ELR (cell line): ENCODE data around the gene RHBDL1.

Experiments used
- DNase-seq: peaks from one replicate; pipeline ENCODE4 v3.0.0-alpha.2; 2015; ENCODE audit warnings: low read depth

The RHBDL1 gene

GRCh38 chr16:637081-638018, 38.1 kb upstream of the RHBDL1 start:
- DNase-seq, result peak; percentile 87

- no peak for DNase-seq
Observed at GRCh38 chr16:638034-638543, 37.4 kb upstream of the RHBDL1 start.

DNA sequence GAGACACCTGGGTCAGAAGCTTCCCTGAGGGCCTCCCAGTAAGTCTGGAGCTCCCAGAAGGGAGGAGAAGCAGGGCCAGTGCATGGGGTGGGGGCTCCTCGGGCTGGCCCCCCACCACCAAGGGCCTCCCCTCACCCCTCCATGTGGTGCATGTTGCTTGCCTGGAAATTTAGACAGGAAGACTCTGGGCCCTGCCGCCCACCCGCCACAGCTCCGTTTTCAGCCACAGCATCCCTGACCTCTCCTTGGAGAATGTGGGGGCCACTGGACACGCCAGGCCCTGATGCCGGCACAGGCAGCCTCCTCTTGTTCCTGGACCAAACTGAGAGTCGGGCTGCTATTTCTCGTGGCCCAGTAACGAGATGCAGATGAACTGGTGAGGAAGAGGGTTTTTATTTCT, 36.6 kb upstream of the RHBDL1 start:
- DNase-seq, result no peak

DNA sequence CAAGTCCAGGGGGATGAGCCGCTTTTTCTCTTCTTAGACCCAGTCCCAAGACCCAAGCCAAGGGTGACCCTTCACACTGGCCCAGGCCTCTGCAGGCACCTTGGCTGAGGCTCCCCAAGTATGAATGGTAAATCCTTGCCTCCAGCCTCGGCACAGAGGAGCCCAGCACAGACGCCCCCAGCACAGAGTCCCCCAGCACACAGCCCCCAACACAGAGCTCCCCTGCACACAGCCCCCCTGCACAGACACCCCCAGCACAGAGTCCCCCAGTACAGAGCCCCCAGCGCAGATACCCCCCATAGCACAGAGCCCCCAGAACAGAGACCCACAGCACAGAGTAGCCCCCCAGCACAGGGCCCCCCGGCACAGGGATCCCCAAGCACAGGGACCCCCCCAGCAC, 34.9 kb upstream of the RHBDL1 start:
- DNase-seq, result no peak

GRCh38 chr16:641326-642188, 33.9 kb upstream of the RHBDL1 start, which contains the start of gene MCRIP2:
MCRIP2 (plus strand) TSS chr16:641828; CDS start chr16:641992, 164 bp downstream.
- DNase-seq, result peak; percentile 82

DNA sequence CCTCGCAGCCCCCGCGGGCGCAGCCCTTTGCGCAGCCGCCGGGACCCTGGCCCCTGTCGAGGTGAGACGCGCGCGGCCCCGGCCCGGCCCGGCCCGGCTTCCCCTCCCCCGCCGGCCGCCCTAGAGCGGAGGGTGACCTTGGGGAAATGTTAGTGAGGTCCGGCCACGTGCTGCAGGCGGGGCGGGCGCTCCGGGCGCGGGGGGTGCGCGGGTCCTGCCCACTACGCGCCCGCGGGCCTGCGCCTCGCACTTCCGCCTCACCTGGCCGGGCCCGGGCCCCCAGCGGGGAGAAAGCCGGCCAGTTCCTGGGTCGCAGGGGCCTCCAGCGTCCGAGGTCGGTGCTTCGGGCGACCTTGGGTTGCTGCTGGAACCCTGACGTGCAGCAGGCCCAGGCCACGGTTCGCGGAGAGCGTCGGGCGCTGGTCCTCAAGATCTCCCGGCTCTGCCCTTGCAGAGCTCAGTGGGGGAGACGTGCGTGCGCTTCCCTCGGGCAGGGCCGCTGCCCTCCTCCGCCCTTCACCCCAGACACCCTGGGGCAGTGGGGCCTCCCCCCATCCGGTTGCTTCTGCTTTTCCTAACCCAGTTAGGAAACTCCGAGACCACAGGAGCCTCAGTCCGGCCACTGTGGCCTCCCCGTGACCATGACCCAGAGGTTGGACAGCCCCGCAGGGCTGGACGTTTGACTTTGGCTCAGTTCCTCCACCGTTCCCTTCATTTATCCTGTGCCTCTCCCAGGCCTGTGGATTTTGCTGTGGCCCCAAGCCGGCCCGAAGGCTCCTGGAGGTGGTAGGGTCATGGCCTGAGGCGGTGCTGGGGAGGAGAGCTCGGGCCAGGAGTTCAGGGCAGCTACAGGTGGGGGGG, 33.1 kb upstream of the RHBDL1 start:
- DNase-seq, result peak; percentile 42

GRCh38 chr16:643050-643368, 32.5 kb upstream of the RHBDL1 start:
- no peak for DNase-seq

GRCh38 chr16:644556-644955, 30.9 kb upstream of the RHBDL1 start:
- no peak for DNase-seq

GRCh38 chr16:645852-646678, 29.4 kb upstream of the RHBDL1 start:
- no peak for DNase-seq

DNA sequence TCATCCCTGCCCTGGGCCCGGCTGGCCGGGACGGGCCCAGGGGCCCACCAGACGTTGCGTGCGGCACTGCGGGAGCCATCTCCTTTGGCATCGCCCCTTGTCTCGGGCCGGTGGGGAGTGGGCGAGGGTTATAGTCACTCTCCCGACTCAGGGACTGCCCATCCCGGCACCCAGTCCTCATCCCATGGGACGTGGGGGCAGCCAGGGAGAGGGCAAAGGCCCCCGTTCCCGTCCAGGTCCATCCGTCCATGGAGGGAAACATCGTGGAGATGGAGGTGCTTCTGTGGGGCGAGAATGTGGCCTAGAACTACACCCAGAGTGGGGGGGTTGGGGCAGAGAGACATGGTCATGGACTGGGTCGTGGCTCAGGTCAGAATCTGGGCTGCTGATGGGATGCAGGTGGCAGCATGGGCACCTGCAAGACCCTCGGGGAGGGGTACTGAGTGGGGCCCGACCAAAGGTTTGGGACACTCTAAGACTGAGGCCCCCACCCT, 28.7 kb upstream of the RHBDL1 start:
- DNase-seq, result no peak

DNA sequence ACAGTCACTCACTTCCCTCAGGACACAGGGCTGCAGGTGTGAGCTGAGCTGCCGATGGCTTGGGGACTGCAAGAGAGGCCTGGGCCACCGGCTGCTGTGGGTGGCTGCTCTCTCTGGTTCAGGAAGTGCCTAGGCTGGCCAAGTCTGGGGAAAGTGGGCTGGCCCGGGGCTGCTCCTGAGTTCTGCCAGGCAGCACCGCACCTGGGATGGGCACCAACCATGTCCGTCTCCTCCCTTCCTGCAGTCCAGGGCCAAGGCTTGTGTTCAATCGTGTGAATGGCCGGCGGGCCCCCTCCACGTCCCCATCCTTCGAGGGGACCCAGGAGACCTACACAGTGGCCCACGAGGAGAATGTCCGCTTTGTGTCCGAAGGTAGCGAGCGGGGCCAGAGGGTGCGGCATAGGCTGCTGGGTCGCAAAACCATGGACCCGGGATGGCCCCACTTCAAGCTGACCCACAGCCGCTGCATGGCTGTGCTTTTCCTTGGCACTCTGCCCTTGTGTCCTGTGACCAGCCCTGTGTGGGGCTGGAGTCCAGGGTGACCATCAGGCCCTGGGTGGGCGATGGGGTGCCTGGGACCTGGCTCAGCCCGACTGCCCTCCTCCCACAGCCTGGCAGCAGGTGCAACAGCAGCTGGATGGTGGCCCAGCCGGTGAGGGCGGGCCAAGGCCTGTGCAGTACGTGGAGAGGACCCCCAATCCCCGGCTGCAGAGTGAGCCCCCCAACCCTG, 28.1 kb upstream of the RHBDL1 start:
- no peak for DNase-seq

DNA sequence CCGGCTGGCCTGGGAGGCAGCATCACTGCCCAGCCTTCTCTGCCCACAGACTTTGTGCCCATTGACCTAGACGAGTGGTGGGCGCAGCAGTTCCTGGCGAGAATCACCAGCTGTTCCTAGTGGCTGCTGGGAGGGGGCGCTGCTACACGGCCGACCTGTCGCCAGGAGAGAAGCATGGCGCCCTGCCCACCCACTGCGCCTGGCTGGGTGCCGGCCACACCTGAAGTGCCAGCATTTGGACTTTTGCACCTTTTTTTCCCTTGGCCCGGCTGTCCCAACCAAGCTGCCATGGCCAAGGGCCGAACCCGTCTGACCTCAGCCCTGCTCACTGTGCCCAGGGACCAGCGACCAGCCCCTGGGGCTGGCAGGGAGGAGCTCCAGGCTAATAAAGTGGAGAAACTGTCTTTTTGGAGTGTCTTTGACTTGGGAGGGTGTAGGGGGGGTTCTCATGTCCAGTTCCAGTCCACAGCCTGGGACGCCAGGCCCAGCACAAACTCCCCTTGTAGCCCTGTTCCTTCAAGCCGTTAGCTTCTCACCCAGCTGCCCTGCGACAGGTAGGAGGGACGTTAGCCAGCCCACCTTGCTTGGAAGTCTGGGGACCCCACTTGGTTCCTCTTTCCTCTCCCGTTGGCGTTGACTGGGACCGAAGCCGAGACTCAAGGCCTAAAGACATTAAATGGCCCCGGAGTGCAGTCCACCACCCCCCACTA, 27.2 kb upstream of the RHBDL1 start:
- DNase-seq, result peak; percentile 38

- DNase-seq, result peak; percentile 92
Observed at GRCh38 chr16:648781-649589, 26.5 kb upstream of the RHBDL1 start, which contains the start of gene WDR90. WDR90 (plus strand) TSS chr16:649365; CDS start chr16:649417, 52 bp downstream.

DNA sequence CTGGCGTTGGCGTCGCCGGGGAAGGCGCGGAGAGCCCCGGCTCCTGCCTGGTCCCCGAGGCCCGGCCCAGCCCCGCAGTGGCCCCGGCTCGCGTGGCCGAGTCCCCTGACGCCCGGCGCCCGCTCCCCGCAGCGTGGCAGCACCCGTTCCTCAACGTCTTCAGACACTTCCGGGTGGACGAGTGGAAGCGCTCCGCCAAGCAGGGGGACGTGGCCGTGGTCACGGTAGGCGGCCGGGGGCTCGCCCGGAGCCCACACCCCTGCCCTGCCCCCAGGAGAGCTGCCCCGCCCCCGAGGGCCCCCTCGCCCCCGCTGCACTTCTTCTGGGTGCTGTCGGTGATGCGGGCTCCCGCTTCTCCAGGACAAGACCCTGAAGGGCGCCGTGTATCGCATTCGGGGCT, 25.8 kb upstream of the RHBDL1 start:
- peak; percentile 45 for DNase-seq

DNA sequence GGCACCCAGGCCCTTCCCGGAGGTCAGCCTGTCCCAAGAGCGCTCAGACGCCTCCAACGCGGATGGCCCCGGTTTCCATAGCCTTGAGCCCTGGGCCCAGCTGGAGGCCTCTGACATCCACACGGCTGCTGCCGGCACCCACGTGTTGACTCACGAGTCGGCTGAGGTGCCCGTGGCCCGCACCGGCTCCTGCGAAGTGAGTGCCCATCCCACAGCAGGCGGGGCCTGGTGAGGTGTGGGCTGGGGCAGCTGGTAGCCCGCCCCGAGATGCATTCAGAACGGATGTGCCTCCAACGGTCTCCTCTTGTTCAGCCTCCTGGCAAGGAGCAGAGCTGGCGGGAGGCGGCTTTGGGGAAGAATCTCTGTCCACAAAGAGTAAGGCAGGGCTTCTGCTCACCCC, 23.6 kb upstream of the RHBDL1 start:
- no peak for DNase-seq

DNA sequence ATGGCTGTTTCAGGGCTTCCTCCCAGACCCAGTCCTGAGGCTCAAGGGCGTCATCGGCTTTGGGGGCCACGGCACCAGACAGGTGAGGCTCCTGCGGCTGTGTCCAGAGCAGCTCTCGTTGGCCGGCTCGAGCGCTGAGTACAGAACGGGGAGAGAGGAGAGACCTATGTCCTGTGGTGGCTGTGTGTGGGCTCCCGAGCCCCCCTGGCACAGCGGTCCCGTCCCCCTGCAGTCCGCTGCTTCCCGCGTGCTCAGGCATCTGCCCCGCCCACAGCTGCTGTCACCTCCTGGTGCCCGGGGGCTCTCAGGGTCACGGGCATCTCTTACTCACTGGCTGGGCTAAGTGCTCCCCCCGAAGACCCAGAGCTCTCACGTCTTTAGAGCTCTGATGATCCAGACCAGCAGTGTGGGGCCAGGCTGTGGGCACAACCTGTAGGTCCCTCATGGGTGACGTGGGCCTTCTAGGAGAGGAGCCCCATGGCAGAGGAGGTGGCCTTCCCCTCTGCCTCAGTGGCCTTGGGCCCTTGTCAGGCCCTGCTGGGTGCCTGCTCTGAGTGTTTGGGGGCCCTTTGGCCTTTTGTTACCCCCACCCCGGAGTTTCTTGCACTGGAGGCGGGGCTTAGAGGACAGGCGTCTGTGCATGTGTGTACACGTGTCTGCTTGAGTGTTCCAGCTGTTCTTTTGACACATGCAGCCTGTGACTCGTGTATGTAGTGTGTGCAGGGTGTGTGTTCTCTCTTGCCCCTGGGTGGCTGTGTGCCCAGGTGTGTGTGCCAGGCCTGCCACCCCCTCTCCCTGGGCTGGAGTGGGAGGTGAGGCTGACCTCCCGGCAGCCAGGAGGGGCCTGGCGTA, 22.8 kb upstream of the RHBDL1 start:
- DNase-seq, result no peak

- no peak for DNase-seq
Observed at GRCh38 chr16:654034-654433, 21.4 kb upstream of the RHBDL1 start.
